Frontal cortex (tissue), 4 donors: ENCODE measurements around the gene OBP2A. TPM values are rescaled to one million over a fixed set of nuclear protein-coding genes. Genes with fewer than 3 reads are reported as not detected.
"Not testable (repeated sequence)": the region's sequence is repeated elsewhere in the genome, so short reads cannot be mapped to it uniquely, and the experiment has no call there.

Experiments used
- DNase-seq, 2 donors: peaks; one replicate each; pipeline ENCODE4 v3.0.0; 2012; ENCODE audit warnings: low spot score in 2 of 2
- FAIRE-seq: peaks from 2 replicates; lab custom pipeline; 2012; peaks lifted over from hg19 to GRCh38; lab: Jason Lieb, UNC
- total RNA-seq: library from RNA; depleted of rRNA; stranded (reverse); fragments of >200 nt; gene quantifications from one replicate; pipeline ENCODE4 v1.2.3, GENCODE V29; 2014
- donor health status: control.
- donor health status: control.
- donor health status: control.

Gene OBP2A
- total RNA-seq, 1 donor from 2014 or later = not detected

- no peak for DNase-seq
- no peak for FAIRE-seq
These were observed 37.6 kb upstream of the OBP2A start for GRCh38 chr9:135508211-135508820.

GRCh38 chr9:135509458-135509857 is 36.5 kb upstream of the OBP2A start:
- DNase-seq = no peak
- no peak for FAIRE-seq

- DNase-seq (no peak), FAIRE-seq (no peak)
These were observed 33.7 kb upstream of the OBP2A start for GRCh38 chr9:135512241-135512603.

- DNase-seq = no peak
- FAIRE-seq = no peak
These were observed 33.0 kb upstream of the OBP2A start for GRCh38 chr9:135512904-135513303.

- no peak for DNase-seq
- no peak for FAIRE-seq
These were observed 32.5 kb upstream of the OBP2A start for GRCh38 chr9:135513351-135513846.

- FAIRE-seq, DNase-seq: not testable (repeated sequence)
These were observed 32.0 kb upstream of the OBP2A start for GRCh38 chr9:135513906-135514305.

GRCh38 chr9:135514342-135515082 is 31.4 kb upstream of the OBP2A start:
- FAIRE-seq (no peak), DNase-seq (no peak)

- DNase-seq = no peak
- no peak for FAIRE-seq
These were observed 30.6 kb upstream of the OBP2A start for GRCh38 chr9:135515083-135515951.

- no peak for FAIRE-seq
- DNase-seq = no peak
These were observed 29.6 kb upstream of the OBP2A start for GRCh38 chr9:135516132-135516860.

GRCh38 chr9:135517407-135517822 is 28.5 kb upstream of the OBP2A start:
- FAIRE-seq = no peak
- DNase-seq = no peak

GRCh38 chr9:135519179-135519971 is 26.6 kb upstream of the OBP2A start:
- DNase-seq (no peak), FAIRE-seq (no peak)

- DNase-seq = no peak
- no peak for FAIRE-seq
These were observed 24.9 kb upstream of the OBP2A start, which contains the start of gene LCN1 for GRCh38 chr9:135520916-135521607. TSS of gene LCN1 (plus strand) at chr9:135521440. CDS start at chr9:135521498, 58 bp downstream.

- FAIRE-seq = no peak
- no peak for DNase-seq
These were observed 24.3 kb upstream of the OBP2A start for GRCh38 chr9:135521608-135522095.

GRCh38 chr9:135522137-135522877 is 23.6 kb upstream of the OBP2A start:
- FAIRE-seq (no peak), DNase-seq (no peak)

- DNase-seq (no peak), FAIRE-seq (no peak)
These were observed 23.0 kb upstream of the OBP2A start for GRCh38 chr9:135522931-135523330.

- DNase-seq (no peak), FAIRE-seq (no peak)
These were observed 22.3 kb upstream of the OBP2A start for GRCh38 chr9:135523521-135524129.
